GM23248 (cell line): Measurements from ENCODE around the gene TRIM63. TPM values are rescaled to one million over a fixed set of nuclear protein-coding genes. Genes with fewer than 3 reads are reported as not detected.
A peak's percentile ranks its signal among the peaks of the same experiment; 100 is the strongest.

Source experiments
- DNase-seq: peaks from one replicate; pipeline ENCODE4 v3.0.0-alpha.2; 2015
- H2AFZ ChIP-seq: fragments of 200-600 bp; sonication (generic); 2 replicates; pipeline ENCODE4 v1.6.1; 2016; ENCODE audit warnings: antibody characterized with exemption
- H3F3A ChIP-seq: fragments of 200-600 bp; sonication (generic); 2 replicates; pipeline ENCODE4 v1.6.1; 2016; ENCODE audit warnings: mild to moderate bottlenecking, antibody characterized with exemption, mixed run types; ENCODE audit not compliant: insufficient read depth
- H3K27ac ChIP-seq: fragments of 200-600 bp; sonication (generic); 2 replicates; pipeline ENCODE4 v1.5.1; 2016; ENCODE audit warnings: mild to moderate bottlenecking
- H3K27me3 ChIP-seq: fragments of 200-600 bp; sonication (generic); replicated peaks from 2 replicates; pipeline ENCODE4 v1.6.1; 2016; ENCODE audit warnings: mild to moderate bottlenecking; ENCODE audit not compliant: insufficient read depth
- H3K36me3 ChIP-seq: fragments of 200-600 bp; sonication (generic); 2 replicates; pipeline ENCODE4 v1.6.1; 2016; ENCODE audit warnings: low read depth, mild to moderate bottlenecking
- H3K4me1 ChIP-seq: fragments of 200-600 bp; sonication (generic); 2 replicates; pipeline ENCODE4 v1.6.1; 2016; ENCODE audit warnings: mild to moderate bottlenecking; ENCODE audit not compliant: insufficient read depth
- H3K4me2 ChIP-seq: fragments of 200-600 bp; sonication (generic); one replicate; pipeline ENCODE4 v1.6.1; 2016; ENCODE audit warnings: mild to moderate bottlenecking; ENCODE audit not compliant: unreplicated experiment
- H3K4me3 ChIP-seq: fragments of 200-600 bp; sonication (generic); 2 replicates; pipeline ENCODE4 v1.5.1; 2016; ENCODE audit warnings: mild to moderate bottlenecking
- H3K79me2 ChIP-seq: fragments of 200-600 bp; sonication (generic); 2 replicates; pipeline ENCODE4 v1.6.1; 2016; ENCODE audit warnings: mild to moderate bottlenecking; ENCODE audit not compliant: insufficient read depth
- H3K9ac ChIP-seq: fragments of 200-600 bp; sonication (generic); 2 replicates; pipeline ENCODE4 v1.6.1; 2016; ENCODE audit warnings: mild to moderate bottlenecking
- H3K9me2 ChIP-seq: fragments of 200-600 bp; sonication (generic); 2 replicates; pipeline ENCODE4 v1.6.1; 2016; ENCODE audit warnings: mixed run types, mild to moderate bottlenecking, moderate library complexity; ENCODE audit not compliant: insufficient read depth
- H3K9me3 ChIP-seq: fragments of 200-600 bp; sonication (generic); one replicate; pipeline ENCODE4 v1.6.1; 2017; ENCODE audit warnings: low read depth
- H4K20me1 ChIP-seq: fragments of 200-600 bp; sonication (generic); 2 replicates; pipeline ENCODE4 v1.6.0; 2016; ENCODE audit not compliant: insufficient read depth
- EZH2 ChIP-seq: fragments of 200-600 bp; sonication (generic); IDR thresholded peaks from 2 replicates; pipeline ENCODE4 v1.6.1; 2018; ENCODE audit warnings: antibody characterized with exemption, mild to moderate bottlenecking; ENCODE audit not compliant: insufficient read depth, poor library complexity, severe bottlenecking
- EZH2phosphoT487 ChIP-seq: fragments of 200-600 bp; sonication (generic); IDR thresholded peaks from 2 replicates; pipeline ENCODE4 v1.6.1; 2018; ENCODE audit warnings: antibody characterized with exemption, moderate library complexity, mild to moderate bottlenecking, low read depth; ENCODE audit not compliant: insufficient read depth
- WGBS, 2 experiments: methylation state at CpG; one replicate each; pipeline ENCODE4 v1.1.6; 2015 to 2017; ENCODE audit warnings: low lambda C conversion rate in 2 of 2, low coverage in 1 of 2; ENCODE audit errors: missing lambda C conversion rate in 2 of 2; 5-methylcytosine and 5-hydroxymethylcytosine counted together
- in situ Hi-C: fragments of 300-500 bp; cut with MboI; formaldehyde crosslinking; loops from 2 replicates; pipeline ENCODE4 v1.15.0; 2020
- polyA plus RNA-seq: library from polyadenylated mRNA; unstranded; fragments of >200 nt; fragmentation: Nextera tagmentation; extraction: Ambion mirVana; gene quantifications from 2 replicates; pipeline ENCODE4 v1.2.1, GENCODE V29; 2016
- total RNA-seq: library from RNA; depleted of rRNA; stranded (reverse); fragments of >200 nt; shearing (Covaris generic); gene quantifications from 2 replicates; pipeline ENCODE4 v1.2.3, GENCODE V29; 2014

TRIM63 gene
- total and polyA plus RNA-seq, 2 experiments from 2014 or later: not detected

GRCh38 chr1:26036756-26037281 lies 30.6 kb downstream of the TRIM63 start:
- no peak overlapping the region for H3K4me3 ChIP-seq
- 0 out of 2 replicates have a peak, but pooled peaks cover 6% of the 10 kb centered on the region for H3F3A ChIP-seq
- no peaks in the 10 kb centered on the region for H4K20me1 ChIP-seq
- H3K36me3 ChIP-seq: no peaks in the 10 kb centered on the region
- in situ Hi-C loops: no loop called here
- no peak overlapping the region for H3K4me2 ChIP-seq
- no peaks in the 10 kb centered on the region for H3K9me2 ChIP-seq
- no peaks in the 10 kb centered on the region for H3K9me3 ChIP-seq
- 81 to 82% methylated on average over 9 to 11 of the region's 11 CpGs for WGBS, 2 experiments
- H3K27ac ChIP-seq: no peak overlapping the region
- no peak overlapping the region for H3K9ac ChIP-seq
- no peaks in the 10 kb centered on the region for H3K79me2 ChIP-seq
- no peak for TF ChIP-seq EZH2
- TF ChIP-seq EZH2phosphoT487: no peak
- no peaks in the 10 kb centered on the region for H3K27me3 ChIP-seq
- peaks cover 8% of the 10 kb centered on the region for H3K4me1 ChIP-seq
- DNase-seq: no peak
- no peak overlapping the region for H2AFZ ChIP-seq

- WGBS, 2 experiments: 12 to 15% methylated on average over 39 of the region's 39 CpGs
- no peaks in the 10 kb centered on the region for H3K9me2 ChIP-seq
- H2AFZ ChIP-seq: peak overlapping the region; percentile 95
- no peaks in the 10 kb centered on the region for H3K36me3 ChIP-seq
- H3K9me3 ChIP-seq: no peaks in the 10 kb centered on the region
- H4K20me1 ChIP-seq: no peaks in the 10 kb centered on the region
- H3K27ac ChIP-seq: no peak overlapping the region
- H3K79me2 ChIP-seq: no peaks in the 10 kb centered on the region
- TF ChIP-seq EZH2phosphoT487 (no peak), EZH2 (no peak)
- peak overlapping the region; percentile 84 for H3K4me2 ChIP-seq
- peak; percentile 87 for DNase-seq
- in situ Hi-C loops: no loop called here
- no peaks in the 10 kb centered on the region for H3K27me3 ChIP-seq
- H3K9ac ChIP-seq: peak overlapping the region; percentile 64
- H3K4me3 ChIP-seq: peak overlapping the region; percentile 88
- peaks cover 15% of the 10 kb centered on the region for H3K4me1 ChIP-seq
- 0 out of 2 replicates have a peak, but pooled peaks cover 13% of the 10 kb centered on the region for H3F3A ChIP-seq
These were observed 31.3 kb downstream of the TRIM63 start for GRCh38 chr1:26035959-26036755.

- 1 to 2% methylated on average over 60 of the region's 60 CpGs for WGBS, 2 experiments
- Histone ChIP-seq H3F3A (0 out of 2 replicates have a peak, but pooled peaks cover 13% of the 10 kb centered on the region), H3K27ac (no peak overlapping the region), H3K79me2 (no peaks in the 10 kb centered on the region), H3K36me3 (no peaks in the 10 kb centered on the region), H3K4me3 (peak overlapping the region; percentile 88), H4K20me1 (no peaks in the 10 kb centered on the region), H3K27me3 (no peaks in the 10 kb centered on the region), H2AFZ (peak overlapping the region; percentile 95), H3K4me1 (peaks cover 17% of the 10 kb centered on the region), H3K9me2 (no peaks in the 10 kb centered on the region), H3K9me3 (no peaks in the 10 kb centered on the region), H3K9ac (peak overlapping the region; percentile 64), H3K4me2 (peak overlapping the region; percentile 84)
- TF ChIP-seq EZH2 (no peak), EZH2phosphoT487 (no peak)
- in situ Hi-C loops: no loop called here
- peak; percentile 98 for DNase-seq
These were observed 32.0 kb downstream of the TRIM63 start for GRCh38 chr1:26035203-26035958.

DNA sequence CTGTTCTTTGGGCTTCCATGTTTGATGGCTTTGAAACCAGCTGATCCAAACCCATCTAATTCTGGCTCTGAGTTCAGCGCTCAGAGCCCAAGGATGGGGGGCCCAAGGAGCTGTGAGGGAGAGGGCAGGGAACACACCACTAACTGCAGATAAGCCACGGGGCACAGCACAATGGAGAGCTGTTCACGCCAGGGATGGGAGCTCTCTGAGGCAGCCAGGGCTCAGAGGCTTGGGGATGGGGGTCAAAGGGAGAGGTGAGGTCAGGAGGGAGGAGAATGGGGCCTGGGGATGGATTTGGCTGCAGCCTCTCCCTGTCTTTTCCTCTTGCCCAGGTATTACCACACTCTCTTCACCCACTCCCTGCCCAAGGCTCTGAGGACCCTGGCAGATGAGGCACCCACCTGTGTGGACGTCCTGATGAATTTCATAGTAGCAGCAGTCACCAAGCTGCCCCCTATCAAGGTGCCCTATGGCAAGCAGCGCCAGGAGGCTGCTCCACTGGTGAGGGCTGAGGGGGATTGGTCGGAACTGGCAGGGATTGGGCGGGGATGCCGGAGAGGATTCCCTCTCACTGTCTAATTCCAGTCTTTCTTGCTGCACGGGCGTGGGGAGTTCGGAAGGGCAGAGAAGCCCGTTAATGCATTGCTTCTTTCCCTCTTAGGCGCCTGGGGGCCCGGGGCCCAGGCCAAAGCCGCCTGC lies 32.8 kb downstream of the TRIM63 start:
- no peak overlapping the region for H3K27ac ChIP-seq
- H3K36me3 ChIP-seq: no peaks in the 10 kb centered on the region
- DNase-seq: no peak
- no peaks in the 10 kb centered on the region for H3K9me3 ChIP-seq
- H3F3A ChIP-seq: 0 out of 2 replicates have a peak, but pooled peaks cover 13% of the 10 kb centered on the region
- H2AFZ ChIP-seq: peak overlapping the region; percentile 95
- no peaks in the 10 kb centered on the region for H3K27me3 ChIP-seq
- no peaks in the 10 kb centered on the region for H4K20me1 ChIP-seq
- peaks cover 17% of the 10 kb centered on the region for H3K4me1 ChIP-seq
- peak overlapping the region; percentile 88 for H3K4me3 ChIP-seq
- peak overlapping the region; percentile 84 for H3K4me2 ChIP-seq
- H3K79me2 ChIP-seq: no peaks in the 10 kb centered on the region
- peak overlapping the region; percentile 64 for H3K9ac ChIP-seq
- no peak for TF ChIP-seq EZH2
- TF ChIP-seq EZH2phosphoT487: no peak
- in situ Hi-C loops: no loop called here
- H3K9me2 ChIP-seq: no peaks in the 10 kb centered on the region
- 29 to 39% methylated on average over 11 to 15 of the region's 15 CpGs for WGBS, 2 experiments
